NCI-H2196 treated with DMSO at 0.1 percent for 48 hours (cell line): Measurements from ENCODE around the gene NEDD4L.

Experiments
- DNase-seq: peaks from one replicate; lab custom pipeline; 2025; ENCODE audit not compliant: unreplicated experiment; lab: John Stamatoyannopoulos, UW

The NEDD4L gene

DNA sequence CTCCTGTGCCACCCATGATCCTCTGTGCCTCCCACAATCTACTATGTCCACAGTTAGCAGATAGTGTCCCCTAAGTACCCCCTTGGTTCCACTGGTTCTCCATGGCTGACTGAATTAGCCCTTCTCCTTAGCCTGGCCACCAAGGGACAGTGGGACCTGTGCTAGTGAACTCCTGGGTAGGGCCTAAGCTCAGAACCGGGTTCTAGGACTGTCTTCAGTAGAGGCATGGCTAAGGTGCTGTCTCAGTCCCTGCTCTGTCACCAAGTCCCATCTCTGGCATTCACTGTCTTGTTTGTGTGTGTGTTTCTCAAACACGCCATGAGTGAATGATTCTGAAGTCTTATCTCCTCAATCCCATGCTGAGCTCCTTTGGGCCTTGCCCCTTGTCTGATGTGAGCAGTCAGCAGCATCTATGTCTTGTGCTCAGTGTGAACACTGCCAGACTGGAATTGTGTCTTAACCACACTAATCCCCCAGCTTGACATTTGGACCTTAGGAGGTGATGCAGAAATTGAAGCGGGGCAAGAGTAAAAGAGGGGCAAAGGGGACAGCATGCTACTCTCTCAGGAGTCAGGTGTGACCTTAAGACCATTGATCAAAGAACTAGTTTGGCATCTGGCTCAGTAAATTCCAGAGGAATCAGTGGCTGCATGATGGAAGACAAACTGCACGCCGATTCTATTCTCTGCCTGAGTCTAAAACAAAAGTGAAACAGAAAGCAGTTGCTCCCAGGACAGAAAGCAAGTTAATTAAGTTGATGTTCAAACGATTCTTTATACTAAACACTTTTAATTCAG is 394.3 kb downstream of the NEDD4L start:
- no peak for DNase-seq

DNA sequence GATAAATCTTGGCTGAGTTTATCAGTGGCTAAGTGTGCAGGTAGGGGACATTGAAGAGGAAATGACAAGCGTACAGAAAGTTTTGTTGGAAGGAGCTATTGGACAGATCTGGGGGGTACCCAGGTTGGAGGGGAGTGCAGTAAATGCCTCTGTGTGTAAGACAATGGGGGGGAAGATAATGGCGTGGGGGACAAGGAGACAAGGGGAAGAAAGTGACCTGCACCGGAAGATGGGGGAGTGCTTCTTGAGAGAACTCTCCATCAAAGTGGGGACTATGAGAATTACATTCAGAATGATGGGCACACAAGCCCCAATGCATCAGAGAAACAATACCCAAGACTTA is 394.9 kb downstream of the NEDD4L start:
- DNase-seq = no peak

GRCh38 chr18:58443671-58444070 is 399.6 kb downstream of the NEDD4L start:
- no peak for DNase-seq

GRCh38 chr18:58446391-58447060 is 402.5 kb downstream of the NEDD4L start:
- DNase-seq = no peak

DNA sequence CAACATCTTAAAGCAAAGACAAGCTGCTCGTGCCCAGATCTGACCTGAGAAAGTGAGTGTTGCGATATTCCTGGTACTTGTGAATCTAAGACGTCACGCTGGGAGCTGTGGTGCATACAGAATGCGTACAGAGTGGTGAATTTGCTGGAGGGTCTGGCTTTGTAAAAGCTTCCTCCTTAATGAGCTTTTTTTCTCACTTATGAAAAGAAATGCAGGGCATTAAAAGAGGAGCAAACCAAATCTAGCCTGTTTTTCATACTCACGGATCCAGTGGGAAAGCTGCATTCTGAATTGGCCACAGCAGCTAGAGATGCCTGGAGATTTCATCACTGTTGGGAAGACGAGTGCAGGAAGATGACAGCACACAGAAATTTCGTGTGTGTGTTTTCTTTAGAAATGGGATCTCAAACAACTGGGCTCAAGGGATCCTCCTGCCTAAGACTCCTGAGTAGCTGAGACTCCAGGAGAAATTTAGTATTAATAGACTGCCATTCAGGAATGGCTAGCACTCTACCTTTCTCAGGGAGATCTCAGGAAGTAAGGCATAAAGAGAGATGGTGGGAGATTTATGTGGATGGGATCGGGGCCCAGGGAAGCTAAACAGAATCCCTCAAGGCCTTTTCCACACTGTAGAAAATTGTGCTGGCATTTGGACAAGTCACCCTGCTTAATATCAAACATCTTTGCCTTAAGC is 403.5 kb downstream of the NEDD4L start:
- no peak for DNase-seq

GRCh38 chr18:58449464-58449863 is 405.4 kb downstream of the NEDD4L start:
- DNase-seq = no peak
